Activated T-helper 1 cell treated with anti-CD3 and anti-CD28 coated beads, Interleukin-2, amount 50 U/mL, for 16 hours (primary cell): ENCODE results near the gene NR2F1-AS1.
"Not testable (repeated sequence)": the region's sequence is repeated elsewhere in the genome, so short reads cannot be mapped to it uniquely, and the experiment has no call there.

Experiments used
- DNase-seq, 2 donors: peaks; one replicate each; pipeline ENCODE4 v3.0.0-alpha.2; 2020; ENCODE audit warnings: low read depth in 1 of 2, low spot score in 1 of 2

NR2F1-AS1 gene

GRCh38 chr5:93576994-93577853 is 3.8 kb downstream of the NR2F1-AS1 start:
- DNase-seq: no peak

DNA sequence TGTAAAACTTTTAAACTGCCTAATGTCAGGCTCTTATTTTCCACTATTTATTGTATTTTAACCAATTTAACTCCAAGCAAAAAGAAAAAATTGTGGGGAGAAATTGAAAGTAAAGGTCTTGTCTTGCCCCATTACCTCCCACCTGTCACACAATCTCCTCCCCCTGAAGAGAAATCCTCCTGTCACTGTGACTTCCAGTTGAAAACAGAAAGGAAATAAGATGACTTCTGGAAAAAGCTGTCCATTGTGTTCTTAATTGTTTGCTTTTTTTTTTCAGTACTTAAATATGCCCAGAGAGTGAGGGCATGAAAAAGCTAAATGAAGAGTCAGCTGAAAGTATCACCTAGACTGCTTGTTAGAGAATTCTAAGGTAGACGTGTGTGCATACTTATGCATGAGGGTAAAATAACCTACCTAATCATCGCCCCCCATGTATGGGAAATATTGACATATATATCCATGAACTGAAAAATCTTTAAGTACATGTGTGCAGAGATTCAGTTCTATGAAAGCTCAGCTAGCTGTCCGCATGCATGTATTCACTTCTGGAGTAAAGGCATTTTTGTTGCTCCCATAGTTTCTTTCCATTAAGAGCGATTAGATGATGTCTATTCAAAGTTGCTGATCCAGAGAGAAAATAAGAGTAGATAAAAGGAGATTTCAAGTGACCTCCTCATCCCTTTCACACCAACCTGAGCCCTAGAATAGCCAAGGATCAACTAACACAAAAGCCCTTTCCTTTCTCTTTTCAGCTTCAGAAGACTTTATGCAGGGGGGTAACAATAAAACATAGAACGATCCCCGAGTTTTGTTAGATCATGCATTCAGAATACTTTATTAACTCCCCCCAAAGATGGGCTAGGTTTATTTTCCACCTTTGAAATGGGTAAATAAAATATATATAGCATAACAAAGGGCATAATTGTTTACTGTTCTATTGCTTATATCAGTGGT is 5.3 kb downstream of the NR2F1-AS1 start:
- no peak for DNase-seq

DNA sequence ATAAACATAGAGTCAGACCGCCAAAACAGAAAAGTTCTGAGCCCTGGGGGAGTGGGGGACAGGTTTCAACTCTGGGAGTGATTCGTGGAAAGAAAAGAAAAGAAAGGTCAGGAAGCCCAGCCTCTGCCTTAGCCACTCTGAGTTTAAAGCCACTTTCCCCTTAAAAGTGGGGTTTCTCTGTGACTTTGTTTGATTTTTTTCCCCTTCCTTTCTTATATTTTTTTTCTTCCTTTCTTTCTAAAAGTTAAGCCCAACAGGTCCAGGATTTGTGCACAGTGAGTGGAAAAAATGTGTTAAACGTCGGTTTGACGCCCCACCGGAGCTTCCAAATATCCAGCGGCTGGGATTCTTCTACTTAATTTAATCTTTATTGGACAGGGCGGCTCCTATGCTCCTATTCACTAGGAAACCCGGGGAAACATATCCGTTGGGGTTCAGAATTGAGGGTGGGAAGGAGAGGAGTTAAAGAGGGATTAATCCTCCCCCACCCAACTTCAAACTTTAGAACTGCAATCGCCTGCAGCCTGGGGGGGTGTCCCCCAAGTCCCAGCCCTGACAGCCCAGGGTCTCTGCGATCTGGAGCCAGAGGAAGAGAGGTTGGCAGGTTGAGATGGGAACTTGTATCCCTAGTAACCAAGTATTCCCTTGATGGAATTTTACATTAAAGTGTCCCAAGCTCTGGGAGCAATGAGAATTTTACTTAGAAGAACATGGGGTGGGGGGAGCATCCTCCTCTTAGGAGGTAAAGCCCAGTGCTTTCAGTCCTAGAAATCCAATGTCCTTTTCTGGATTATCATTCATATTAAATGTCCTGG is 6.3 kb downstream of the NR2F1-AS1 start:
- no peak for DNase-seq

GRCh38 chr5:93573354-93574351 is 7.4 kb downstream of the NR2F1-AS1 start:
- no peak for DNase-seq

DNA sequence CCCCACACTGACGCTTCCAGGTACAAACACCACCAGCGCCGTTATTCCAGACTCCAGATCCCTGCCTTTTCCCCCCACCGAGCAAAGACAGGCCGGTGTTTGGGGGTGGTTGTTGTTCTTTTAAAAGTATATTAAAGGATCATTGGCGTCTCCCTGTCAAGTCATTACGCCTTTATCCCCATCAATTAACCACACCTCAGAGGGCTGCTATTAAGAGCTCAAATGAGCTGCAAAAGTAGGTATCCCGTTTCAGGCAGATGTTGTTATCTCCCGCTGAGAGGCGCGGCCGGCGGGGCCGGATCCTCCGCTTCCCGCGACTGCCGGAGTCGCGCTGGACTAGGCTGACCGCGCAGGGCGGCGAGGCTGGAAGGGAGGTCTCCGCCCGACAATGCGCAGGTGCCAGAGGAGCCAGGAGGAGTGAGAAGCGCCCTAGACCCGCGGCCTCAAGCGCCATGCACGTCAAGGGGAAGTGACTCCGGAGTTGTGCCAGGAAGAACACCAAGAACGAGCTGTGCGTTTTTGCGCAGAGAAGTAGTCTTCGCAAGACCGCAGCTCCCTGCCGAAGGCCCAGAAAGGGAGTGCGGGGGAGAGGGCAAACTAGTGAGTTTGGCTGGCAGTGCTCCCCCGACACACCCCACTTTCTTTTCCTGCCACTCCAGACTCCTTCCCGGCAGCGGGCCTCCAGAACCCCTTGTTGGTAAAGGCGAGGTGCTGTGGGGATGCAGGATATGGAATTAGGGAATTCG is 8.2 kb downstream of the NR2F1-AS1 start:
- DNase-seq: no peak

- no peak for DNase-seq
Measured at GRCh38 chr5:93572101-93572607, 8.9 kb downstream of the NR2F1-AS1 start.

DNA sequence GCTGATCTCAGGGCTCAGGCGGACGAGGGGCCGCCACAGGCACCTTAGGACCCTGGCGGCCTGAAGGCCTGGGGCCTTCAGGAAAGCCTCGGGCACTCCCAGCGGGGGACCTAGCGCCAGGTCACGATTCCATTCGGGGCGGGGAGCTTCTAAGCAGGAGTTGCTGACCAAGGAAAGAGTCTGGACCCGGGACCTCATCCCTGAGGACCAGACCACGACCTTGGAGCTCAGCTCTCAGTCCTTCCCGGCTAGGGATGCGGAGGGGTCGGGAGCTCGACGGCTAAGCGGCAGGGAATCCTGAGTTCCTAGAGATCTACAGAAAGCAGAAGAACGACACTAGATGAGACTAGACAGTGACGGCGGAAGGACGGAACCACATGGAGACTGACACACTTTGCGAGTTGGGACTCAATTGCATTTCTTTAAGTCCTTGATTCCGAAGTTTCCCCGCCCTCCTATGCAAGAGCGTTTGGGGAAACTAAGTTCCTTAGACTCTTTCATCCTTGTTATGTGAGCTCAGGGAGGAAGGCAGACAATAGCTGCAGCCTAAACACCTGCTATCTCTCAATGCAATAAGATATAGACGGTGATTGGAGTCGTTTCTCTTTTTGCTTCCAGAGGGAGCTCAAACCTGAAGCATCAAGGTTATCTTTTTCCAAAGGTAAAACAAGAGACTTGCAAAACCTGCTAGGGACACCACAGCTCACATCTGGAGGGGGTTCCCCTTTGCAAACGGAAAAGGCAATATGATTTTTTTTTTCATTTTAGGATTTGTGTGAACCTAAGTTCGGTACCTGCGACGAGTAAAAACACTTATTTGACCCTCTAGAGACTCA is 9.7 kb downstream of the NR2F1-AS1 start:
- no peak for DNase-seq

GRCh38 chr5:93570294-93571113 is 10.5 kb downstream of the NR2F1-AS1 start:
- no peak for DNase-seq

DNA sequence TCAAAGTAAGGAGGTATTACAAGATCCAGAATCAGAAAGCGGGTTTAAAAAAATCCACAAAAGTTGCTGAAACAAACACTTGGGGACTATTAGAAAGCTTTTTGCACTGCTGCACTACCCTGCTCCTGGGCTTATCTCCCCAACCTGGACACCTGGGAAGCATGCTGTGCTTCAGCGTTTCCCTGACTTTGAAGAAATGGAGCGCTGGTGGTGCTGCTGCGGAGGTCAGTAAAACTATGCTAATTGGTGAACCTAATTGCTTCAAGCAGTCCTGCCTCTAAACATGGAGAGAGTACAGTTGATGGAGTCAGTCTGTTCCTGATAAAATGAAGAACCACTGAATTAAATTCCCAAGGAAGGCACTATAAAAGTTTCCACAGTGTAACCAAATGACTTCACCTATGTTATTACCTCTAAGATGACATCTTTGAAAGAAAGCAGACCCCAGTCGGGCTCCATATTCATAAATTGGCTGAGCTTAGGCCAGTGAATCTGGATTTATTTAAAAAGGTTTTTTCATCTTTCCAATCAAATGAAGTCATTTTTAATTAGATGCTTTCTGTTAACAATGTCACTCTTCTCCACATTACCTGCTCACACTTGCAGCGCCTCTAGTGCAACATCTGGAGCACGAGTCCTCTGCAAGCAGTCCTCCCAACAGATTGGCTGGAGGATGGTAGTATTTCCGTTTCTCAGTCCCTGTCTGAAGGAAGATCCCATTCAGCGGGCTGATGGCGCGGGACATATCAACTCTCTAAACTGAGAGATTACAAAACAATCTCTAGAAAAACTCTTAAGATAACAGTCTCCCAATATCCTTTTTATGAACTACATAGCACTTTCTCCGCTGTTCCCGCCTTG is 11.5 kb downstream of the NR2F1-AS1 start:
- no peak for DNase-seq

DNA sequence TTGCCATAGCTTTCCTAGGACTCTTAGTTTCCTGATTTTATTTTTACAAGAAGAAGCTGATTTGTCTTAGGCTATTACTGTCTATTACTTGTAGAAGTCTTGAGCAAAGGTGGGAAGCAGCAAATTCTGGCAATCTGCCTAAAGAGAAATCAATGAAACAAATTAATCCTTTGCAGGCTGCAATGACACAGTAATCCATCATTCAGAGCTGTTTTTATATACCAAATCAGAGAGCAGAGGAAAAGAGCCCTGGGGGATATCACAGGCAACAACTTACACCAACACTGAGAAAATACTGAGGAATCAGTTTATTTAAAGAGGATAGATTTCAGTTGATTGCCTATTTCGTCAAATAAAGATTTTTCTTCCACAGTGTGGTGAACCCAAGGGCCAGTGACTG is 13.6 kb downstream of the NR2F1-AS1 start:
- DNase-seq: no peak

DNA sequence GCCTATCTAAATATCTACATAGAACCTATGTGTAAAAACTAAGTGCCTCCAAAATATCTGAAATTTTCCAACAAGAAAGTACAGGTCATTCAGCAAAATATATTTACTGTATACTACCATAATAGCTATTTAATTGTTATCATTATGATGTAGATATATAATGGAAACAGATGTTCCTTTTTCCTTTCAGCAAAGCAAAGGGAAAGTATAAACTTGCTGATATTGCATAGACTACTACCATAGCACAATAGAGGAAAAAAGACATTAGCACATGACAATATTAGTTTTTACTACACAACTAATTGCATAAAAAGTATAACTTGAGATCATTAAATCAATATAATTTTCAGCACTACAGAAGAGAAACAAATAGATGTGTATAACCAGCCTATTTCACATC is 14.9 kb downstream of the NR2F1-AS1 start:
- no peak for DNase-seq

DNA sequence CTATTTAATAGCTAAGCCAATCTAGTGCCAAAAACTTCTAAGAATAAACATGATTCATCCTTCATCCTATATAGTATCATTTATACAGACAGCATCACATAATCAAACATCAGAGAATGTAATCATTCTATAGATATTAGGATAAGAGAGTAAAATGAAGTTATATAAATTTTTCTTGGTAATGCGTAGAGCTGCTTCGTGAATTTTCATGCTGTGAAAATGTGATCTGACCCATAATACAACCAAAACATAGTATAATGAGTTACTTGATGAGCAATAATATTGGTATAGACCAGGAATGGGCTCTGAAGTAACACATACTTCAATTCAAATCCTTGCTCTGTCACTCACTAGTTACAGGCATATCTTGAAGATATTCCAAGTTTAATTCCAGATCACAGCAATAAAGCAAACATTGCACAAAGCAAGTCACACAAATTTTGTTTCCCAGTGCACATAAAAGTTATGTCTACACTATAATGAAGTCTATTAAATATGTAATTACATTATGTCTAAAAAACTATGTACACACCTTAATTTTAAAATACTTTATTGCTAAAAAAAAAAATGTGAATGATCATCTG is 23.9 kb downstream of the NR2F1-AS1 start:
- DNase-seq: no peak

DNA sequence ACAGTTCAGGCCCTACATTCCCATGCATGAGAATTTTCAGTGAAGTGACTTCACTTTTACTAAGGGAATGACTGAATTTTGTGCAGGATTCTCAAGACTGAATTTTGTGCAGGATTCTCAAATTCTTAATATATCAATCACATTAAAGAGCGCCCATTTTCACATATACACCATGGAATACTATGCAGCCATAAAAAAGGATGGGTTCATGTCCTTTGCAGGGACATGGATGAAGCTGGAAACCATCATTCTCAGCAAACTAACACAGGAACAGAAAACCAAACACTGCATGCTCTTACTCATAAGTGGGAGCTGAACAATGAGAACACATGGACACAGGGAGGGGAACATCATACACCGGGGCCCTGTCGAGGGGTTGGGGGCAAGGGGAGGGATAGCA is 31.4 kb downstream of the NR2F1-AS1 start:
- not testable (repeated sequence) for DNase-seq

DNA sequence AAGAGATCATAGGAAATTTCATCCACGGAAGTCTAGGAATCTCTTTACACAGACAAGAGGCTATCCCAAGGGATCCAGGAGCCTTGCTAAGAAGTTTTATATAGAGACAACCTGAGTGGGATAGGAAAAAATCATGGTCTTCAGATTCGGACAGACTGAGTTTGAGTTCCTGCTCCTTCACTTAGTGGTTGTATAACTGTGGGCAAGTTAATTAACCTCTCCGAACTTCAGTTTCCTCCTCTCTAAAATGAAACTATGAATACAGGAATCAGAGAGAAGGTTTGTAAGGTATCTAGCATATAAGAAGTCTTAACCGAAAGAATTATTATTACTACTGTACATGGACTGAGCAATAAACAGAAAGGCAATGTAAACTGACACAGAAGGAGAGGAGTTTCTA is 35.1 kb downstream of the NR2F1-AS1 start:
- DNase-seq: no peak

GRCh38 chr5:93532370-93532769 is 48.6 kb downstream of the NR2F1-AS1 start:
- DNase-seq: no peak

- DNase-seq: not testable (repeated sequence)
Measured at GRCh38 chr5:93521815-93522214, 59.2 kb downstream of the NR2F1-AS1 start.
